Measurements from ENCODE around the gene SLC25A18. TPM values are rescaled to one million over a fixed set of nuclear protein-coding genes. Genes with fewer than 3 reads are reported as not detected.

Gene SLC25A18
- total RNA-seq, 1 experiment from 2014 or later, result 3.9 TPM

- POLR2A ChIA-PET, result no interaction called here
- no TSS peak for BruUV-seq (replicated peaks)
- in situ Hi-C loops (cut with HindIII; ENCODE audit: low pct_unique_long_range_greater_than_20kb, low sequenced_read_pairs), result no loop called here
- no peak for TF ChIP-seq CTCF (IDR thresholded peaks at IDR 0.05)
- no peak for TF ChIP-seq REST (IDR thresholded peaks at IDR 0.05; ENCODE audit: insufficient read depth in 1 of 2, low read depth in 2 of 2, low read length in 1 of 2)
- TF ChIP-seq POLR2AphosphoS5 (IDR thresholded peaks at IDR 0.05; ENCODE audit: low read depth, low read length), result no peak
- no peak for TF ChIP-seq SIN3A (IDR thresholded peaks at IDR 0.05; ENCODE audit: borderline replicate concordance, insufficient read depth, low read depth, low read length)
- TF ChIP-seq TCF7L2 (IDR thresholded peaks at IDR 0.05; ENCODE audit: low read depth, low read length), result no peak
- ATAC-seq (no peak), DNase-seq (ENCODE audit: low read depth, low spot score) (no peak)
- H3K36me3 ChIP-seq (ENCODE audit: control insufficient read depth, insufficient read depth, low read length), result no peaks in the 10 kb centered on the region
- intact Hi-C loops (cut with micrococcal nuclease; ENCODE audit: unreplicated experiment), result no loop called here
- H3K27ac ChIP-seq (ENCODE audit: low read length), result no peak overlapping the region
- H3K27me3 ChIP-seq (ENCODE audit: control insufficient read depth, insufficient read depth, low read length), result no peaks in the 10 kb centered on the region
- no peaks in the 10 kb centered on the region for H3K4me1 ChIP-seq (ENCODE audit: control insufficient read depth, insufficient read depth, low read length)
- H3K9me3 ChIP-seq (ENCODE audit: control insufficient read depth, insufficient read depth, low read depth, low read length), result no peaks in the 10 kb centered on the region
- no peak overlapping the region for H3K4me3 ChIP-seq (ENCODE audit: low read depth in 2 of 2, low read length in 2 of 2)
- CTCF ChIA-PET, result no interaction called here
Measured at GRCh38 chr22:17548756-17549035, 14.6 kb upstream of the SLC25A18 start.

- intact Hi-C loops (cut with micrococcal nuclease; ENCODE audit: unreplicated experiment) (no loop called here), in situ Hi-C loops (cut with HindIII; ENCODE audit: low pct_unique_long_range_greater_than_20kb, low sequenced_read_pairs) (no loop called here)
- no peak for ATAC-seq
- H3K27ac ChIP-seq (ENCODE audit: low read length), result no peak overlapping the region
- H3K4me3 ChIP-seq (ENCODE audit: low read depth in 2 of 2, low read length in 2 of 2), result no peak overlapping the region
- ChIA-PET CTCF (no interaction called here), POLR2A (no interaction called here)
- H3K36me3 ChIP-seq (ENCODE audit: control insufficient read depth, insufficient read depth, low read length), result no peaks in the 10 kb centered on the region
- no peak for TF ChIP-seq POLR2AphosphoS5 (IDR thresholded peaks at IDR 0.05; ENCODE audit: low read depth, low read length)
- no peak for TF ChIP-seq TCF7L2 (IDR thresholded peaks at IDR 0.05; ENCODE audit: low read depth, low read length)
- no peak for TF ChIP-seq SIN3A (IDR thresholded peaks at IDR 0.05; ENCODE audit: borderline replicate concordance, insufficient read depth, low read depth, low read length)
- no peak for TF ChIP-seq REST (IDR thresholded peaks at IDR 0.05; ENCODE audit: insufficient read depth in 1 of 2, low read depth in 2 of 2, low read length in 1 of 2)
- no peak for TF ChIP-seq CTCF (IDR thresholded peaks at IDR 0.05)
- no peaks in the 10 kb centered on the region for H3K9me3 ChIP-seq (ENCODE audit: control insufficient read depth, insufficient read depth, low read depth, low read length)
- H3K4me1 ChIP-seq (ENCODE audit: control insufficient read depth, insufficient read depth, low read length), result no peaks in the 10 kb centered on the region
- no peaks in the 10 kb centered on the region for H3K27me3 ChIP-seq (ENCODE audit: control insufficient read depth, insufficient read depth, low read length)
- no peak for DNase-seq (ENCODE audit: low read depth, low spot score)
- BruUV-seq (replicated peaks), result no TSS peak
Measured at GRCh38 chr22:17549183-17549582, 14.1 kb upstream of the SLC25A18 start.

Measured in Panc1 (cell line).